ENCODE results near the gene SLC27A2.

SLC27A2 gene

DNA sequence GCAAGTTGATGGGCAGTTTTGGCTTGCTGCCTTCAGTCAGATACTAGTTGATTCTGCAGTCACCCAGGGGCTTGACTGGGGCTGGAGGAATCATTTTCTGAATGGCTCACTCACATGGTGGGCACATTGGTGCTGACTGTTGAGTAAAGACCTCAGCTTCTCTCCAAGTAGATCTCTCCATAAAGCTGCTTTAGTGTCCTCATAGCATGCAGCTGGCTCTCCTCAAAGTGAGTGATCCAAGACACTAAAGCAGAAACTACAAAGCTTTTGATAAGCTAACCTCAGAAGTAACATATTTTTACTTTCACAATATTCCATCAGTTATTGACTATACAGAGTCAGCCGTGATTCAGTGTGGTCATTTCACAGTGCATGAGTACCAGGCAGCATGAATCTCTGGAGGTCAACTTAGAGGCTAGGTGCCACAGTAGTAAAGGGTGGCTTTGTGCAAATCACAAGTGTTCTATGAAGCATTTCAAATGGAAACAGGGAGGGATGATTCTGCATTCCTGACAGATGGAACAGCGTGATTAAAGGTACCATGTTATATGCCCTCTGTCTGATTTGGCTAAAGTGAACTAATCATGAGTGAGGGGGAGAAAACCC is 38.6 kb upstream of the SLC27A2 start:
- TF ChIP-seq, protein P1, sequence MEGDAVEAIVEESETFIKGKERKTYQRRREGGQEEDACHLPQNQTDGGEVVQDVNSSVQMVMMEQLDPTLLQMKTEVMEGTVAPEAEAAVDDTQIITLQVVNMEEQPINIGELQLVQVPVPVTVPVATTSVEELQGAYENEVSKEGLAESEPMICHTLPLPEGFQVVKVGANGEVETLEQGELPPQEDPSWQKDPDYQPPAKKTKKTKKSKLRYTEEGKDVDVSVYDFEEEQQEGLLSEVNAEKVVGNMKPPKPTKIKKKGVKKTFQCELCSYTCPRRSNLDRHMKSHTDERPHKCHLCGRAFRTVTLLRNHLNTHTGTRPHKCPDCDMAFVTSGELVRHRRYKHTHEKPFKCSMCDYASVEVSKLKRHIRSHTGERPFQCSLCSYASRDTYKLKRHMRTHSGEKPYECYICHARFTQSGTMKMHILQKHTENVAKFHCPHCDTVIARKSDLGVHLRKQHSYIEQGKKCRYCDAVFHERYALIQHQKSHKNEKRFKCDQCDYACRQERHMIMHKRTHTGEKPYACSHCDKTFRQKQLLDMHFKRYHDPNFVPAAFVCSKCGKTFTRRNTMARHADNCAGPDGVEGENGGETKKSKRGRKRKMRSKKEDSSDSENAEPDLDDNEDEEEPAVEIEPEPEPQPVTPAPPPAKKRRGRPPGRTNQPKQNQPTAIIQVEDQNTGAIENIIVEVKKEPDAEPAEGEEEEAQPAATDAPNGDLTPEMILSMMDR (IDR thresholded peaks at IDR 0.05; ENCODE audit: insufficient read depth, low read length, poor library complexity, severe bottlenecking) = no peak
- H3K9ac ChIP-seq (ENCODE audit: low read length) = no peak overlapping the region
- H3K4me3 ChIP-seq (ENCODE audit: insufficient read depth, low read length, poor library complexity, severe bottlenecking) = no peak overlapping the region
- H3K27me3 ChIP-seq (ENCODE audit: low read length) = no peaks in the 10 kb centered on the region
- H4K20me1 ChIP-seq (ENCODE audit: low read depth, low read length) = no peaks in the 10 kb centered on the region
- H3K9me3 ChIP-seq (ENCODE audit: insufficient read depth, low read length) = no peaks in the 10 kb centered on the region
- H3K4me2 ChIP-seq (ENCODE audit: low read depth, low read length, poor library complexity, severe bottlenecking) = no peak overlapping the region
- no peaks in the 10 kb centered on the region for H3K79me2 ChIP-seq (ENCODE audit: insufficient read depth, low read length)
- H3K9me2 ChIP-seq (replicated peaks; ENCODE audit: insufficient read depth, low read length) = no peaks in the 10 kb centered on the region
- no peaks in the 10 kb centered on the region for H3K36me3 ChIP-seq (ENCODE audit: low read length)
- H3K27ac ChIP-seq (ENCODE audit: low read depth, low read length) = no peak overlapping the region
- H3F3A ChIP-seq (ENCODE audit: insufficient read depth) = no peaks in the 10 kb centered on the region
- no peak overlapping the region for H2AFZ ChIP-seq (ENCODE audit: low read depth, low read length, severe bottlenecking)

DNA sequence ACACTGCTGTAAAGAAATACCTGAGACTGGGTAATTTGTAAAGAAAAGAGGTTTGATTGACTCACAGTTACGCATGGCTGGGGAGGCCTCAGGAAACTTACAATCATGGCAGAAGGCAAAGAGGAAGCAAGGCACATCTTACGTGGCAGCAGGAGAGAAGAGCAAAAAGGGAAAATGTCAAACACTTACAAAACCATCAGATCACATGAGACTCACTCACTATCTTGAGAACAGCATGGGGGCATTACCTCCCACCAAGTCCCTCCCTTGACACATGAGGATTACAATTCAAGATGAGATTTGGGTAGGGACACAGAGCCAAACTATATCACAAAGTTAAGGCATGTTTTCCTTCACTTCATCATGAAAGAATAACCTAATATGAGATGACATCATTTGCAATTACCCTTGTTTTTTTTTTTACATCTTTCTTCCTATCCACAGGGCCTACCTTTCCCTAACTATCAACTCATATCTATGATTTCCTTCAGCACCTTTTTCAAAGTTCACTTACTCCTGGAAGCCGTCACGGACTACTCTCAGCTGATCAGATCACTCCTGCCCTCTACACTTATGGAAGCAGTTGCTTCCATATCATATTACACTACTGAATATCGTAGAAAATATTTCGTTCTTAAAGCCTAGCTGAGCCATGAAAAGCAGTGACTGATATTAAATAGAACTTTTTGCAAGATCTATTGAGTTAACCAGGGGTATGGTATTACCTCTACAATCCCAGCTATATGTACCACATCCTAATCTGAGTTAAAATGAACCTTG is 37.5 kb upstream of the SLC27A2 start:
- Histone ChIP-seq H3F3A (ENCODE audit: insufficient read depth) (no peaks in the 10 kb centered on the region), H3K9ac (ENCODE audit: low read length) (no peak overlapping the region), H3K4me2 (ENCODE audit: low read depth, low read length, poor library complexity, severe bottlenecking) (no peak overlapping the region), H3K36me3 (ENCODE audit: low read length) (no peaks in the 10 kb centered on the region), H3K27me3 (ENCODE audit: low read length) (no peaks in the 10 kb centered on the region), H3K9me2 (replicated peaks; ENCODE audit: insufficient read depth, low read length) (no peaks in the 10 kb centered on the region), H4K20me1 (ENCODE audit: low read depth, low read length) (no peaks in the 10 kb centered on the region), H3K4me3 (ENCODE audit: insufficient read depth, low read length, poor library complexity, severe bottlenecking) (no peak overlapping the region), H3K27ac (ENCODE audit: low read depth, low read length) (no peak overlapping the region), H3K79me2 (ENCODE audit: insufficient read depth, low read length) (no peaks in the 10 kb centered on the region), H3K9me3 (ENCODE audit: insufficient read depth, low read length) (no peaks in the 10 kb centered on the region), H2AFZ (ENCODE audit: low read depth, low read length, severe bottlenecking) (no peak overlapping the region)
- TF ChIP-seq, protein P1 (IDR thresholded peaks at IDR 0.05; ENCODE audit: insufficient read depth, low read length, poor library complexity, severe bottlenecking) = no peak
- no peak for TF ChIP-seq EZH2phosphoT487 (conservative IDR thresholded peaks at IDR 0.05; ENCODE audit: low read length)

DNA sequence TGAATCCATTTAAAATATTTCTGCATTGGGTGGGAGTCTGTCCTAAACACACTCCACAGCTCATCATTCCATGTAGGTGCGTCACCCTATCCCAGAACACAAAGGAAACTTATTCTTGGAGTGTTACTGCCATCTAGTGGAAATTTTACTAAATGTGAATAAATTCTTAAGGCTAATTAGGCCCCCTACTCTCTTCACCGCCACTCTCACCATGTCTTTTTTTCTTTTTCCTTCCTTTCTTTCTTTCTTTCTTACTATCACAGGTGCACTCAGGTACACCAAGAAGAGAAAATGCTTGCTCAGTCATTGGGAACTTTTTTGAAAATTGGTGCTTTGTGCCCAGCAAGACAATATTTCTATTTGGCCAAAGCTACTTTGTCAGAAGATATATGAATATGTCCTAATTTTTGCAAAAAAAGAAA is 36.5 kb upstream of the SLC27A2 start:
- no peak overlapping the region for H3K4me2 ChIP-seq (ENCODE audit: low read depth, low read length, poor library complexity, severe bottlenecking)
- no peak overlapping the region for H2AFZ ChIP-seq (ENCODE audit: low read depth, low read length, severe bottlenecking)
- H3K79me2 ChIP-seq (ENCODE audit: insufficient read depth, low read length) = no peaks in the 10 kb centered on the region
- H3K4me3 ChIP-seq (ENCODE audit: insufficient read depth, low read length, poor library complexity, severe bottlenecking) = no peak overlapping the region
- H3K9me3 ChIP-seq (ENCODE audit: insufficient read depth, low read length) = no peaks in the 10 kb centered on the region
- no peak overlapping the region for H3K9ac ChIP-seq (ENCODE audit: low read length)
- no peaks in the 10 kb centered on the region for H3K27me3 ChIP-seq (ENCODE audit: low read length)
- no peaks in the 10 kb centered on the region for H3K9me2 ChIP-seq (replicated peaks; ENCODE audit: insufficient read depth, low read length)
- H3F3A ChIP-seq (ENCODE audit: insufficient read depth) = no peaks in the 10 kb centered on the region
- H3K27ac ChIP-seq (ENCODE audit: low read depth, low read length) = no peak overlapping the region
- no peaks in the 10 kb centered on the region for H4K20me1 ChIP-seq (ENCODE audit: low read depth, low read length)
- no peaks in the 10 kb centered on the region for H3K36me3 ChIP-seq (ENCODE audit: low read length)
- no peak for TF ChIP-seq EZH2phosphoT487 (conservative IDR thresholded peaks at IDR 0.05; ENCODE audit: low read length)
- TF ChIP-seq, protein P1 (IDR thresholded peaks at IDR 0.05; ENCODE audit: insufficient read depth, low read length, poor library complexity, severe bottlenecking) = peak; percentile 19

Data from SU-DHL-6 (cell line).